OCI-LY3 (cell line): ENCODE measurements around the gene SLC27A5.

Source experiments
- H2AFZ ChIP-seq: fragments of 200-600, 300-600 bp; shearing (Covaris generic); 2 replicates; pipeline ENCODE4 v1.6.0; 2014; ENCODE audit warnings: antibody characterized with exemption, low read depth, low read length
- H3K27ac ChIP-seq: fragments of 200-600, 300-600 bp; sonication (generic); 2 replicates; pipeline ENCODE4 v1.5.1; 2014; ENCODE audit warnings: mild to moderate bottlenecking, low read length, moderate library complexity, mixed read lengths
- H3K27me3 ChIP-seq: fragments of 200-600, 300-600 bp; sonication (generic); 2 replicates; pipeline ENCODE4 v1.6.1; 2014; ENCODE audit warnings: low read depth, low read length, mixed read lengths
- H3K36me3 ChIP-seq: fragments of 200-600, 300-600 bp; sonication (generic); replicated peaks from 2 replicates; pipeline ENCODE3; 2014; ENCODE audit warnings: low read depth, low read length, mixed read lengths
- H3K4me1 ChIP-seq: fragments of 300-600, 200-600 bp; sonication (generic); 2 replicates; pipeline ENCODE4 v1.6.1; 2014; ENCODE audit warnings: low read length, mixed read lengths
- H3K4me2 ChIP-seq: fragments of 200-600, 300-600 bp; sonication (generic); 2 replicates; pipeline ENCODE4 v1.6.1; 2014; ENCODE audit warnings: low read length, mixed read lengths
- H3K4me3 ChIP-seq: fragments of 300-600, 200-600 bp; sonication (generic); 2 replicates; pipeline ENCODE4 v1.5.1; 2014; ENCODE audit warnings: antibody characterized with exemption, mild to moderate bottlenecking, low read length, moderate library complexity
- H3K79me2 ChIP-seq: fragments of 300-600, 200-600 bp; shearing (Covaris generic); 2 replicates; pipeline ENCODE4 v1.6.1; 2014; ENCODE audit warnings: mild to moderate bottlenecking, low read length, mixed read lengths
- H3K9ac ChIP-seq: fragments of 300-600, 200-600 bp; shearing (Covaris generic); 2 replicates; pipeline ENCODE4 v1.6.0; 2014; ENCODE audit warnings: mild to moderate bottlenecking, low read length, moderate library complexity
- H3K9me3 ChIP-seq: fragments of 200-600, 300-600 bp; shearing (Covaris generic); 2 replicates; pipeline ENCODE4 v1.6.1; 2014; ENCODE audit warnings: low read length, mixed read lengths; ENCODE audit not compliant: insufficient read depth
- H4K20me1 ChIP-seq: fragments of 200-600, 300-600 bp; sonication (generic); 2 replicates; pipeline ENCODE4 v1.6.1; 2016; ENCODE audit warnings: low read length, mixed read lengths; ENCODE audit not compliant: insufficient read depth
- CTCF ChIP-seq: fragments of 200-600, 300-600 bp; sonication (generic); IDR thresholded peaks from 2 replicates; pipeline ENCODE4 v1.5.1; 2014; ENCODE audit warnings: antibody characterized with exemption, low read length, low read depth
- EZH2phosphoT487 ChIP-seq: fragments of 200-600 bp; shearing (Covaris generic); IDR thresholded peaks from 2 replicates; pipeline ENCODE4 v1.6.1; 2018; ENCODE audit warnings: antibody characterized with exemption, mixed run types, low read depth

SLC27A5 gene

GRCh38 chr19:58511353-58512208 is at the start of gene SLC27A5:
Gene SLC27A5 (minus strand): TSS chr19:58511992. CDS start chr19:58511955, 37 bp downstream.
- Histone ChIP-seq H3K4me3 (no peak within 1 kb of the TSS), H4K20me1 (no peaks in the 10 kb centered on the region), H3K27me3 (no peaks in the 10 kb centered on the region), H3K36me3 (peaks cover 11% of the 10 kb centered on the region), H3K79me2 (peaks cover 21% of the 10 kb centered on the region), H3K4me2 (no peak within 1 kb of the TSS), H3K9me3 (no peaks in the 10 kb centered on the region), H3K27ac (no peak within 1 kb of the TSS), H3K4me1 (peaks cover 11% of the 10 kb centered on the region), H3K9ac (no peak within 1 kb of the TSS), H2AFZ (no peak within 1 kb of the TSS)
- no peak for TF ChIP-seq EZH2phosphoT487
- TF ChIP-seq CTCF, result no peak

GRCh38 chr19:58560921-58561320 is 49.1 kb upstream of the SLC27A5 start:
- H3K9ac ChIP-seq, result no peak overlapping the region
- H4K20me1 ChIP-seq, result no peaks in the 10 kb centered on the region
- H3K27me3 ChIP-seq, result no peaks in the 10 kb centered on the region
- peaks cover 57% of the 10 kb centered on the region for H3K79me2 ChIP-seq
- no peak overlapping the region for H3K4me2 ChIP-seq
- H3K9me3 ChIP-seq, result no peaks in the 10 kb centered on the region
- no peak overlapping the region for H2AFZ ChIP-seq
- peaks cover 17% of the 10 kb centered on the region for H3K4me1 ChIP-seq
- H3K27ac ChIP-seq, result no peak overlapping the region
- H3K4me3 ChIP-seq, result no peak overlapping the region
- H3K36me3 ChIP-seq, result peaks cover 24% of the 10 kb centered on the region
- TF ChIP-seq EZH2phosphoT487 (no peak), CTCF (no peak)

- H3K9me3 ChIP-seq, result no peaks in the 10 kb centered on the region
- peaks cover 64% of the 10 kb centered on the region for H3K79me2 ChIP-seq
- peak overlapping the region; percentile 94 for H3K27ac ChIP-seq
- no peaks in the 10 kb centered on the region for H3K27me3 ChIP-seq
- TF ChIP-seq CTCF (no peak), EZH2phosphoT487 (no peak)
- peak overlapping the region; percentile 99 for H3K9ac ChIP-seq
- H3K4me3 ChIP-seq, result peak overlapping the region; percentile 88
- H3K4me2 ChIP-seq, result peak overlapping the region; percentile 94
- peaks cover 22% of the 10 kb centered on the region for H3K4me1 ChIP-seq
- peaks cover 25% of the 10 kb centered on the region for H3K36me3 ChIP-seq
- no peak overlapping the region for H2AFZ ChIP-seq
- no peaks in the 10 kb centered on the region for H4K20me1 ChIP-seq
These were observed 48.5 kb upstream of the SLC27A5 start for GRCh38 chr19:58560007-58560887.
